ENCODE measurements around the gene LAMA5. TPM values are rescaled to one million over a fixed set of nuclear protein-coding genes. Genes with fewer than 3 reads are reported as not detected.

LAMA5 gene
- total and polyA plus RNA-seq, 2 experiments from 2014 or later = 201 to 298 TPM

DNA sequence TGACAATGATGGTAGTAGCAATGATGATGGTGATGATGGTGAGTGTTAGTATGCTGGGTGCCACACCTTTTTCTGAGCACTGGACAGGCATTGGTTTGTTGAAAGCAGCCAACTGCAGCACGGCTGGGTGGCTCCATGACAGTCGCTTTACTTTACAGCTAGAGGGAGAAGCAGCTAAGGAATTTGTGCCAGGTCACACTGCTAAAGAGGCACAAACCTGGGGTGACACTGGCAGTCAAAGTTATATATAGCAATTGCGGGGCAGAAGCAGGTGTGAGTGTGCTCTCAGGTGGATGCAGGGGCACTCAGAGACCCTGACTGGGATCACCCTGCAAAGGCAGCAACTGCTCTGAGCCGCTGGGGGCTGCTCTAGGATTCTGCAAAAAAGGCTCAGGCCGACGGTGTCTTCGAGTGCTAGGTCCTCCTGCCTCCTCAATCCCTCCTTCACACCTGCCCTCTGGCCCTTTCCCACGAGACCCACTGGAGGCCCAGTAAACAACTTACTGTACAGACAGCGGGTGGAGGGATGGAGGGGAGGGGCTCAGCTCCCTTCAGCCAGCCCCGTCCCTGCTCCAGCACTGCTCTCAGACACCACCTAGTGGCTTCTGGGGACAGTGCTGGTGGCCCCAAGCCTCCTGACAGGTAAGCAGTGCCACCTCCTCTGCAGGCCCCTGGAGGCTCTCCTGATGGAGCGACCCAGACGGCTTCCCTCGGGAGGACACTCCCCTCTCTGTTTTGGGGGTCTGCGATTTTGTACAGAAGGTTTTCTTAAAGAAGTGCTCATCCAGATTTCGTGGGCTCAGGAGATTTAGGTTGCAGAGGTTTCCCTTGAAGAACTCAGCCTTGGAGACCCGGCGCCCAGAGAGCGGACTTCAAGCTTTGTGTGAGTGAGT, 15.4 kb upstream of the LAMA5 start:
- DNase-seq (ENCODE audit: low spot score) (peak; percentile 94), ATAC-seq (peak; percentile 78)
- Histone ChIP-seq H3K9me2 (ENCODE audit: insufficient read depth) (no peaks in the 10 kb centered on the region; the same call in 1 of the 2 replicates), H3K4me2 (no peak overlapping the region), H3K27me3 (ENCODE audit: insufficient read depth) (no peaks in the 10 kb centered on the region), H3K79me2 (replicated peaks; ENCODE audit: insufficient read depth) (peaks cover 33% of the 10 kb centered on the region), H4K20me1 (replicated peaks; ENCODE audit: insufficient read depth) (peaks cover 7% of the 10 kb centered on the region; the same call in 1 of the 2 replicates), H3K27ac (ENCODE audit: low read depth) (0 out of 2 replicates have a peak overlapping the region, but pooled peaks have one; percentile 55), H2AFZ (no peak overlapping the region), H3F3A (replicated peaks; ENCODE audit: low read depth) (peaks cover 26% of the 10 kb centered on the region), H3K4me3 (no peak overlapping the region), H3K36me3 (ENCODE audit: insufficient read depth) (no peaks in the 10 kb centered on the region), H3K4me1 (ENCODE audit: insufficient read depth) (peaks cover 8% of the 10 kb centered on the region)
- Mint-ChIP-seq H3K27ac (peak overlapping the region; percentile 74; the same call in 1 of the 2 replicates), H3K4me1 (peaks cover 25% of the 10 kb centered on the region), H3K9me3 (peaks cover 5% of the 10 kb centered on the region), H3K36me3 (ENCODE audit: low read depth) (peaks cover 32% of the 10 kb centered on the region), H3K4me3 (no peak overlapping the region; the same call in 2 of the 3 replicates), H3K27me3 (ENCODE audit: insufficient read depth, low read depth, poor library complexity) (peaks cover 25% of the 10 kb centered on the region)
- TF ChIP-seq ZNF331 (CRISPR knock-in tag; IDR thresholded peaks at IDR 0.05; ENCODE audit: low read depth) (no peak), CREB1 (CRISPR knock-in tag; IDR thresholded peaks at IDR 0.05; ENCODE audit: low read depth) (0 out of 2 replicates have a peak, but pooled peaks have one; percentile 20), POLR2AphosphoS5 (IDR thresholded peaks at IDR 0.05; ENCODE audit: low read depth) (peak; percentile 60), NANOG (IDR thresholded peaks at IDR 0.05; ENCODE audit: borderline replicate concordance) (no peak), ZNF114 (CRISPR knock-in tag; IDR thresholded peaks at IDR 0.05) (no peak), EZH2phosphoT487 (IDR thresholded peaks at IDR 0.05; ENCODE audit: unreplicated experiment) (no peak), EZH2 (IDR thresholded peaks at IDR 0.05; ENCODE audit: low read depth, unreplicated experiment) (no peak), JUNB (IDR thresholded peaks at IDR 0.05; ENCODE audit: unreplicated experiment) (no peak), STAT1 (IDR thresholded peaks at IDR 0.05; ENCODE audit: unreplicated experiment) (no peak)
- TF ChIP-seq, protein P1, sequence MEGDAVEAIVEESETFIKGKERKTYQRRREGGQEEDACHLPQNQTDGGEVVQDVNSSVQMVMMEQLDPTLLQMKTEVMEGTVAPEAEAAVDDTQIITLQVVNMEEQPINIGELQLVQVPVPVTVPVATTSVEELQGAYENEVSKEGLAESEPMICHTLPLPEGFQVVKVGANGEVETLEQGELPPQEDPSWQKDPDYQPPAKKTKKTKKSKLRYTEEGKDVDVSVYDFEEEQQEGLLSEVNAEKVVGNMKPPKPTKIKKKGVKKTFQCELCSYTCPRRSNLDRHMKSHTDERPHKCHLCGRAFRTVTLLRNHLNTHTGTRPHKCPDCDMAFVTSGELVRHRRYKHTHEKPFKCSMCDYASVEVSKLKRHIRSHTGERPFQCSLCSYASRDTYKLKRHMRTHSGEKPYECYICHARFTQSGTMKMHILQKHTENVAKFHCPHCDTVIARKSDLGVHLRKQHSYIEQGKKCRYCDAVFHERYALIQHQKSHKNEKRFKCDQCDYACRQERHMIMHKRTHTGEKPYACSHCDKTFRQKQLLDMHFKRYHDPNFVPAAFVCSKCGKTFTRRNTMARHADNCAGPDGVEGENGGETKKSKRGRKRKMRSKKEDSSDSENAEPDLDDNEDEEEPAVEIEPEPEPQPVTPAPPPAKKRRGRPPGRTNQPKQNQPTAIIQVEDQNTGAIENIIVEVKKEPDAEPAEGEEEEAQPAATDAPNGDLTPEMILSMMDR (conservative IDR thresholded peaks at IDR 0.05; ENCODE audit: low read depth in 2 of 2) = peak; percentile 82 to 95
- TF ChIP-seq, protein P2, sequence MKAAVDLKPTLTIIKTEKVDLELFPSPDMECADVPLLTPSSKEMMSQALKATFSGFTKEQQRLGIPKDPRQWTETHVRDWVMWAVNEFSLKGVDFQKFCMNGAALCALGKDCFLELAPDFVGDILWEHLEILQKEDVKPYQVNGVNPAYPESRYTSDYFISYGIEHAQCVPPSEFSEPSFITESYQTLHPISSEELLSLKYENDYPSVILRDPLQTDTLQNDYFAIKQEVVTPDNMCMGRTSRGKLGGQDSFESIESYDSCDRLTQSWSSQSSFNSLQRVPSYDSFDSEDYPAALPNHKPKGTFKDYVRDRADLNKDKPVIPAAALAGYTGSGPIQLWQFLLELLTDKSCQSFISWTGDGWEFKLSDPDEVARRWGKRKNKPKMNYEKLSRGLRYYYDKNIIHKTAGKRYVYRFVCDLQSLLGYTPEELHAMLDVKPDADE (IDR thresholded peaks at IDR 0.05) = no peak
- TF ChIP-seq, protein P3, sequence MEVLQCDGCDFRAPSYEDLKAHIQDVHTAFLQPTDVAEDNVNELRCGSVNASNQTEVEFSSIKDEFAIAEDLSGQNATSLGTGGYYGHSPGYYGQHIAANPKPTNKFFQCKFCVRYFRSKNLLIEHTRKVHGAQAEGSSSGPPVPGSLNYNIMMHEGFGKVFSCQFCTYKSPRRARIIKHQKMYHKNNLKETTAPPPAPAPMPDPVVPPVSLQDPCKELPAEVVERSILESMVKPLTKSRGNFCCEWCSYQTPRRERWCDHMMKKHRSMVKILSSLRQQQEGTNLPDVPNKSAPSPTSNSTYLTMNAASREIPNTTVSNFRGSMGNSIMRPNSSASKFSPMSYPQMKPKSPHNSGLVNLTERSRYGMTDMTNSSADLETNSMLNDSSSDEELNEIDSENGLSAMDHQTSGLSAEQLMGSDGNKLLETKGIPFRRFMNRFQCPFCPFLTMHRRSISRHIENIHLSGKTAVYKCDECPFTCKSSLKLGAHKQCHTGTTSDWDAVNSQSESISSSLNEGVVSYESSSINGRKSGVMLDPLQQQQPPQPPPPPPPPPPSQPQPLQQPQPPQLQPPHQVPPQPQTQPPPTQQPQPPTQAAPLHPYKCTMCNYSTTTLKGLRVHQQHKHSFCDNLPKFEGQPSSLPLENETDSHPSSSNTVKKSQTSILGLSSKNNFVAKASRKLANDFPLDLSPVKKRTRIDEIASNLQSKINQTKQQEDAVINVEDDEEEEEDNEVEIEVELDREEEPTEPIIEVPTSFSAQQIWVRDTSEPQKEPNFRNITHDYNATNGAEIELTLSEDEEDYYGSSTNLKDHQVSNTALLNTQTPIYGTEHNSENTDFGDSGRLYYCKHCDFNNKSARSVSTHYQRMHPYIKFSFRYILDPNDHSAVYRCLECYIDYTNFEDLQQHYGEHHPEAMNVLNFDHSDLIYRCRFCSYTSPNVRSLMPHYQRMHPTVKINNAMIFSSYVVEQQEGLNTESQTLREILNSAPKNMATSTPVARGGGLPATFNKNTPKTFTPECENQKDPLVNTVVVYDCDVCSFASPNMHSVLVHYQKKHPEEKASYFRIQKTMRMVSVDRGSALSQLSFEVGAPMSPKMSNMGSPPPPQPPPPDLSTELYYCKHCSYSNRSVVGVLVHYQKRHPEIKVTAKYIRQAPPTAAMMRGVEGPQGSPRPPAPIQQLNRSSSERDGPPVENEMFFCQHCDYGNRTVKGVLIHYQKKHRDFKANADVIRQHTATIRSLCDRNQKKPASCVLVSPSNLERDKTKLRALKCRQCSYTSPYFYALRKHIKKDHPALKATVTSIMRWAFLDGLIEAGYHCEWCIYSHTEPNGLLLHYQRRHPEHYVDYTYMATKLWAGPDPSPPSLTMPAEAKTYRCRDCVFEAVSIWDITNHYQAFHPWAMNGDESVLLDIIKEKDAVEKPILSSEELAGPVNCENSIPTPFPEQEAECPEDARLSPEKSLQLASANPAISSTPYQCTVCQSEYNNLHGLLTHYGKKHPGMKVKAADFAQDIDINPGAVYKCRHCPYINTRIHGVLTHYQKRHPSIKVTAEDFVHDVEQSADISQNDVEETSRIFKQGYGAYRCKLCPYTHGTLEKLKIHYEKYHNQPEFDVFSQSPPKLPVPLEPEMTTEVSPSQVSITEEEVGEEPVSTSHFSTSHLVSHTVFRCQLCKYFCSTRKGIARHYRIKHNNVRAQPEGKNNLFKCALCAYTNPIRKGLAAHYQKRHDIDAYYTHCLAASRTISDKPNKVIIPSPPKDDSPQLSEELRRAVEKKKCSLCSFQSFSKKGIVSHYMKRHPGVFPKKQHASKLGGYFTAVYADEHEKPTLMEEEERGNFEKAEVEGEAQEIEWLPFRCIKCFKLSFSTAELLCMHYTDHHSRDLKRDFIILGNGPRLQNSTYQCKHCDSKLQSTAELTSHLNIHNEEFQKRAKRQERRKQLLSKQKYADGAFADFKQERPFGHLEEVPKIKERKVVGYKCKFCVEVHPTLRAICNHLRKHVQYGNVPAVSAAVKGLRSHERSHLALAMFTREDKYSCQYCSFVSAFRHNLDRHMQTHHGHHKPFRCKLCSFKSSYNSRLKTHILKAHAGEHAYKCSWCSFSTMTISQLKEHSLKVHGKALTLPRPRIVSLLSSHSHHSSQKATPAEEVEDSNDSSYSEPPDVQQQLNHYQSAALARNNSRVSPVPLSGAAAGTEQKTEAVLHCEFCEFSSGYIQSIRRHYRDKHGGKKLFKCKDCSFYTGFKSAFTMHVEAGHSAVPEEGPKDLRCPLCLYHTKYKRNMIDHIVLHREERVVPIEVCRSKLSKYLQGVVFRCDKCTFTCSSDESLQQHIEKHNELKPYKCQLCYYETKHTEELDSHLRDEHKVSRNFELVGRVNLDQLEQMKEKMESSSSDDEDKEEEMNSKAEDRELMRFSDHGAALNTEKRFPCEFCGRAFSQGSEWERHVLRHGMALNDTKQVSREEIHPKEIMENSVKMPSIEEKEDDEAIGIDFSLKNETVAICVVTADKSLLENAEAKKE (CRISPR knock-in tag; IDR thresholded peaks at IDR 0.05) = no peak
- TF ChIP-seq, protein P4, sequence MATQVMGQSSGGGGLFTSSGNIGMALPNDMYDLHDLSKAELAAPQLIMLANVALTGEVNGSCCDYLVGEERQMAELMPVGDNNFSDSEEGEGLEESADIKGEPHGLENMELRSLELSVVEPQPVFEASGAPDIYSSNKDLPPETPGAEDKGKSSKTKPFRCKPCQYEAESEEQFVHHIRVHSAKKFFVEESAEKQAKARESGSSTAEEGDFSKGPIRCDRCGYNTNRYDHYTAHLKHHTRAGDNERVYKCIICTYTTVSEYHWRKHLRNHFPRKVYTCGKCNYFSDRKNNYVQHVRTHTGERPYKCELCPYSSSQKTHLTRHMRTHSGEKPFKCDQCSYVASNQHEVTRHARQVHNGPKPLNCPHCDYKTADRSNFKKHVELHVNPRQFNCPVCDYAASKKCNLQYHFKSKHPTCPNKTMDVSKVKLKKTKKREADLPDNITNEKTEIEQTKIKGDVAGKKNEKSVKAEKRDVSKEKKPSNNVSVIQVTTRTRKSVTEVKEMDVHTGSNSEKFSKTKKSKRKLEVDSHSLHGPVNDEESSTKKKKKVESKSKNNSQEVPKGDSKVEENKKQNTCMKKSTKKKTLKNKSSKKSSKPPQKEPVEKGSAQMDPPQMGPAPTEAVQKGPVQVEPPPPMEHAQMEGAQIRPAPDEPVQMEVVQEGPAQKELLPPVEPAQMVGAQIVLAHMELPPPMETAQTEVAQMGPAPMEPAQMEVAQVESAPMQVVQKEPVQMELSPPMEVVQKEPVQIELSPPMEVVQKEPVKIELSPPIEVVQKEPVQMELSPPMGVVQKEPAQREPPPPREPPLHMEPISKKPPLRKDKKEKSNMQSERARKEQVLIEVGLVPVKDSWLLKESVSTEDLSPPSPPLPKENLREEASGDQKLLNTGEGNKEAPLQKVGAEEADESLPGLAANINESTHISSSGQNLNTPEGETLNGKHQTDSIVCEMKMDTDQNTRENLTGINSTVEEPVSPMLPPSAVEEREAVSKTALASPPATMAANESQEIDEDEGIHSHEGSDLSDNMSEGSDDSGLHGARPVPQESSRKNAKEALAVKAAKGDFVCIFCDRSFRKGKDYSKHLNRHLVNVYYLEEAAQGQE (IDR thresholded peaks at IDR 0.05; ENCODE audit: unreplicated experiment) = no peak

Data from GM23338 (cell line).